HepG2 (cell line): ENCODE data around the gene UBTF. TPM values are rescaled to one million over a fixed set of nuclear protein-coding genes. Genes with fewer than 3 reads are reported as not detected.
A peak's percentile ranks its signal among the peaks of the same experiment; 100 is the strongest.

Experiments used
- BCL3 ChIP-seq: sonication (generic); formaldehyde crosslinking; IDR thresholded peaks from 2 replicates; pipeline ENCODE4 v1.5.1; 2020; ENCODE audit warnings: mild to moderate bottlenecking, missing genetic modification reagents, moderate library complexity
- CBX1 ChIP-seq: IDR thresholded peaks from one replicate; pipeline ENCODE4 v1.6.1; 2016; ENCODE audit warnings: antibody characterized with exemption, low read depth
- ELF4 ChIP-seq: sonication (generic); formaldehyde crosslinking; IDR thresholded peaks from 2 replicates; pipeline ENCODE4 v1.5.0; 2020; ENCODE audit warnings: missing genetic modification reagents, mild to moderate bottlenecking, moderate library complexity, borderline replicate concordance
- ESRRA ChIP-seq: sonication (generic); formaldehyde crosslinking; IDR thresholded peaks from 2 replicates; pipeline ENCODE4 v1.5.1; 2020; ENCODE audit warnings: mild to moderate bottlenecking, low read depth, missing genetic modification reagents
- ETV5 ChIP-seq: IDR thresholded peaks from 2 replicates; pipeline ENCODE4 v1.6.1; 2018; ENCODE audit warnings: missing biosample characterization, missing genetic modification reagents, inconsistent platforms, borderline replicate concordance
- FLYWCH1 ChIP-seq: sonication (generic); formaldehyde crosslinking; IDR thresholded peaks from 2 replicates; pipeline ENCODE4 v1.8.1; 2023; ENCODE audit warnings: mild to moderate bottlenecking, missing genetic modification reagents
- GABPB1 ChIP-seq: IDR thresholded peaks from 2 replicates; pipeline ENCODE4 v1.6.1; 2016; ENCODE audit warnings: mild to moderate bottlenecking, missing genetic modification reagents, moderate library complexity, missing compliant biosample characterization
- MNT ChIP-seq: fragments of 450-650 bp; IDR thresholded peaks from 2 replicates; pipeline ENCODE4 v1.6.1; 2016
- NKX3-1 ChIP-seq: sonication (generic); formaldehyde crosslinking; IDR thresholded peaks from 2 replicates; pipeline ENCODE4 v1.5.0; 2020; ENCODE audit warnings: missing genetic modification reagents
- NR2F6 ChIP-seq, 2 experiments: IDR thresholded peaks; 2 replicates each; pipeline ENCODE4 v1.6.1; 2016; ENCODE audit warnings: antibody characterized with exemption in 1 of 2, mild to moderate bottlenecking in 1 of 2
- PATZ1 ChIP-seq: sonication (generic); formaldehyde crosslinking; IDR thresholded peaks from 2 replicates; pipeline ENCODE4 v1.4.0; 2020; ENCODE audit warnings: missing genetic modification reagents
- PCBP2 ChIP-seq: fragments of 200-400 bp; formaldehyde crosslinking; optimal IDR thresholded peaks from 2 replicates; pipeline ENCODE3; 2018; ENCODE audit warnings: low read length, low read depth; ENCODE audit not compliant: poor library complexity, severe bottlenecking
- PREB ChIP-seq: sonication (generic); formaldehyde crosslinking; IDR thresholded peaks from 2 replicates; pipeline ENCODE4 v1.4.0; 2020; ENCODE audit warnings: missing genetic modification reagents
- RFX3 ChIP-seq: IDR thresholded peaks from 2 replicates; pipeline ENCODE4 v1.6.1; 2016; ENCODE audit warnings: missing biosample characterization, missing genetic modification reagents
- ZBTB2 ChIP-seq: sonication (generic); formaldehyde crosslinking; IDR thresholded peaks from 2 replicates; pipeline ENCODE4 v1.8.0; 2022; ENCODE audit warnings: low read depth, missing genetic modification reagents
- ZNF18 ChIP-seq: sonication (generic); formaldehyde crosslinking; IDR thresholded peaks from 2 replicates; pipeline ENCODE4 v1.8.0; 2022; ENCODE audit warnings: mild to moderate bottlenecking, missing genetic modification reagents; ENCODE audit not compliant: insufficient replicate concordance
- ZSCAN22 ChIP-seq: sonication (generic); formaldehyde crosslinking; IDR thresholded peaks from 2 replicates; pipeline ENCODE4 v1.4.0; 2020; ENCODE audit warnings: mild to moderate bottlenecking, missing genetic modification reagents
- polyA plus RNA-seq, 8 experiments: library from polyadenylated mRNA; depleted of rRNA in 3 of 8; stranded (reverse) in 7 of 8; unstranded in 1 of 8; fragments of >200 nt; fragmentation: Illumina TruSeq in 4 of 8; extraction: Trizol in 4 of 8; gene quantifications; 2 replicates each; pipeline versions ENCODE4 v1.2.1 to v1.2.3, GENCODE V29; 2011 to 2016; ENCODE audit warnings: low read depth in 4 of 8, missing spikeins in 1 of 8, mixed read lengths in 1 of 8; ENCODE audit not compliant: insufficient read depth in 1 of 8
- total RNA-seq, 5 experiments: library from RNA; depleted of rRNA; stranded (reverse); fragments of >200 nt; fragmentation: Illumina TruSeq; extraction: Trizol; gene quantifications; 2 replicates each; pipeline ENCODE4 v1.2.3, GENCODE V29; 2016; ENCODE audit warnings: low read depth in 1 of 5

UBTF gene
- total and polyA plus RNA-seq, 2 of the 13 experiments (the other 11 are each of a cell fraction or from before 2014, with no cell fraction given), result 15.2 to 60.9 TPM

- TF ChIP-seq NKX3-1 (peak; percentile 89), ELF4 (0 out of 2 replicates have a peak, but pooled peaks have one; percentile 54), FLYWCH1 (no peak), PREB (CRISPR knock-in tag) (0 out of 2 replicates have a peak, but pooled peaks have one; percentile 29), CBX1 (peak; percentile 30), ZSCAN22 (CRISPR knock-in tag) (no peak), ESRRA (CRISPR knock-in tag) (no peak), GABPB1 (CRISPR knock-in tag) (peak; percentile 98), ZBTB2 (CRISPR knock-in tag) (peak; percentile 87), RFX3 (no peak), MNT (peak; percentile 66), ETV5 (CRISPR knock-in tag) (peak; percentile 77), ZNF18 (CRISPR knock-in tag) (no peak), BCL3 (no peak), NR2F6 (IDR thresholded peaks at IDR 0.05) (no peak), NR2F6 (CRISPR knock-in tag; IDR thresholded peaks at IDR 0.05) (0 out of 2 replicates have a peak, but pooled peaks have one; percentile 5), PATZ1 (peak; percentile 63), PCBP2 (no peak)
These were observed 33.0 kb downstream of the UBTF start, which contains the start of gene TMUB2 (continued) for GRCh38 chr17:44186307-44187130.
